T-helper 2 cell treated with Interferon-gamma antibody and Interleukin-4, amounts not matched to agents 5 μg/mL and 100 μg/mL, for 36 hours (primary cell): ENCODE data around the gene LBHD2.
A peak's percentile ranks its signal among the peaks of the same experiment; 100 is the strongest.
"Not testable (repeated sequence)": the region's sequence is repeated elsewhere in the genome, so short reads cannot be mapped to it uniquely, and the experiment has no call there.

Experiments used
- DNase-seq: peaks from one replicate; pipeline ENCODE4 v3.0.0; 2021; ENCODE audit warnings: low spot score
- H3K27ac Mint-ChIP-seq: one replicate; pipeline ENCODE4 v1.8.0; 2021; ENCODE audit warnings: mild to moderate bottlenecking, mixed read lengths
- H3K27me3 Mint-ChIP-seq: one replicate; pipeline ENCODE4 v1.8.0; 2021; ENCODE audit warnings: low read depth, mixed read lengths
- H3K36me3 Mint-ChIP-seq: one replicate; pipeline ENCODE4 v1.8.0; 2021; ENCODE audit warnings: low read depth, mixed read lengths
- H3K4me1 Mint-ChIP-seq: one replicate; pipeline ENCODE4 v1.8.0; 2021; ENCODE audit warnings: low read depth, mixed read lengths
- H3K4me3 Mint-ChIP-seq: one replicate; pipeline ENCODE4 v1.8.0; 2022; ENCODE audit warnings: mild to moderate bottlenecking, moderate library complexity, mixed read lengths
- H3K9me3 Mint-ChIP-seq: one replicate; pipeline ENCODE4 v1.8.0; 2021; ENCODE audit warnings: mixed read lengths

The LBHD2 gene

DNA sequence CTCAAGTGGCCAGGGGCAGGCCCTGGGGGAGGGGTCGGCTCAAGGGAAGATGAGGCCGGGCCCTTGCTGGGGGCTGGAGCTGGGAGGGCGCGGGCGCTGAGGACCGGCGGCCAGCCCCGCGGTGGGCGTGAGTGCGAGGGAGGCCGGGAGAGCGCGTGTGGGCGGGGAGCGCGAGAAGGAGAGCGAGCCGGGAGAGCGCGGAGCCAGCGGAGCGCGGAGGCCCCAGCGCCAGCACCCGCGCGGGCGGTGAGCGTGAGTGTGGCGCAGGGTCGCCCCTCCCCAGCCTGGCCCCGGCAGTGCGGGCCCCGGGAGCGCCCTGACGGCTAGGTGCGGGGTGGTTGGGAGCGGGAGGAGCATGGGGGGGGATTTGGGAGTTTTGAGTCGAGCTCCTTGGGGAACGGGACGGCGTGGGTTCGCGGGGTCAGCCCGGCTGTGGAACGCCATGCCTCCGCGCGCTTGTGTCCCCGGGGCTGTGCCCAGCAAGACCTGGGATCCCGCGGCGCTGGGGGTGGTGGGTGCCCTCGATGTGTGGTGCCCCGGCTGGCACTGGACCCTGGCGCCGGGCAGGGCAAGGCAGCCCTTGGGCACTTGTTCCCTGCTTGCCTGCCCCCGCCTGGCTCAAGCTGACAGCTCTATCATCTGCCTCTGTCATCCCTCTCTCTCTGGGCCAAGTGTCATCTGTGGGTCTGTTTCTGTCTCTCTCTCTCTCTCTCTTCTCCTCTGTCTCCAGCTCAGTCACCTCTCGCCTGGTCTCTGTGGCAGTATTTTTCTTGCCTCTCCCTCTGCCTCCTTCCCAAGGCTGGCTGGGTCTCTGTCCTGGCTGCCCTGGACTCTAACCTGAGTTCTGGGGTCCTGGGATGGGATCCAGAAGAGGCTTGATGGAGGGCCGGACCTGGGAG is at the start of gene LBHD2:
LBHD2 (plus strand) TSS at position 190 of the 899 bp plus-strand sequence. CDS start 1,803 bp downstream, outside the sequence.
- H3K9me3 Mint-ChIP-seq, result no peaks in the 10 kb centered on the region
- H3K4me1 Mint-ChIP-seq, result no peaks in the 10 kb centered on the region
- H3K27ac Mint-ChIP-seq, result no peak within 1 kb of the TSS

DNA sequence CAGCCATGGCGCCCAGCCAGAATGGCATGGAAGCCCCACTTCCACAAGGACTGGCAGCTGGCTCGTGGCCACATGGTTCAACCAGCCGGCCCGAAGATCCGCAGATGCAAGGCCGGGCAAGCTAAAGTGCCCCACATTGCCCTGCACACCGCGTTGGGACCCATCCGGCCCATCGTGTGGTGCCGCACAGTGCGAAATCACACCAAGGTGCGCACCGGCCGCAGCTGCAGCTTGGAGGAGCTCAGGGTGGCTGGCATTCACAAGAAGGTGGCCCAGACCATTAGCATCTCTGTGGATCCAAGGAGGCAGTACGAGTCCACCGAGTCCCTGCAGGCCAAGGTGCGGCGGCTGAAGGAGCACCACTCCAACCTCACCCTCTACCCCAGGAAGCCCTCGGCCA is 42.5 kb upstream of the LBHD2 start:
- H3K36me3 Mint-ChIP-seq, result no peaks in the 10 kb centered on the region
- H3K27me3 Mint-ChIP-seq, result peaks cover 5% of the 10 kb centered on the region
- H3K4me3 Mint-ChIP-seq, result no peak overlapping the region
- no peak overlapping the region for H3K27ac Mint-ChIP-seq
- peaks cover 2% of the 10 kb centered on the region for H3K4me1 Mint-ChIP-seq
- no peak for DNase-seq
- H3K9me3 Mint-ChIP-seq, result no peaks in the 10 kb centered on the region

More for the DNA sequence above, at the start of gene LBHD2:
- Mint-ChIP-seq H3K27me3 (peaks cover 5% of the 10 kb centered on the region), H3K36me3 (no peaks in the 10 kb centered on the region), H3K4me3 (no peak within 1 kb of the TSS)
- DNase-seq, result no peak

DNA sequence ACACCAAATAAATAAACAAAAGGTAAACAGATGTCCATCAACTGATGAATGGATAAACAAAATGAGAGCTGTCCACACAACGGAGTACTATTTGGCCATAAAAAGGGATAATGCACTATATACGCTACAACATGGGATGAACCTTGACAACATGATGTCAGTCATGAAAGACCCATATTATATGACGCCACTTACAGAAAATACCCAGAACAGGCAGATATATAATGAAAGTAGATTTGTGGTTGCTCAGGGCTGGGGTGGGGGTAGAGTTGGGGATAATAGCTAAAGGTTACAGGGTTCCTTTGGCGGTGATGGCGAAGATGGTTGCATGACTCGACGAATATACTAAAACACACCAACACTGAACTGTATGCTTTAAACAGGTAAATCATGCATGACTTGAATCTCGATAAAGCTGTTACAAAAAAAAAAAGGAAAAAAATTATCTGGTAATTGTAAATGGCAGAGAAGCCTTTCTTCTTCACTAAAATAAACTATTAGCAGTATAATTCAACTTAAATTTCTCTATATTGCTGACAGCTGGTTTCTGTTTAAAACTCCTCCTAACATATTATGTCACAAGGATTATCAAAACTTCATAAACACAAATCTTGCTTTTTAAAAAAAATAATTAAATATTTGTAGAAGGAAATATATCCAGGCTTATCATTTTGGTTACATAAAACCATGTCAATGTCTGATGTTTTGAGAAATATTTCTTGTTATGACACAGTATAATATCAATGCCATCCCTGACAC is 40.6 kb upstream of the LBHD2 start:
- Mint-ChIP-seq H3K9me3 (no peaks in the 10 kb centered on the region), H3K27me3 (peaks cover 5% of the 10 kb centered on the region), H3K4me1 (peaks cover 2% of the 10 kb centered on the region), H3K36me3 (no peaks in the 10 kb centered on the region), H3K27ac (no peak overlapping the region), H3K4me3 (no peak overlapping the region)
- DNase-seq, result no peak

DNA sequence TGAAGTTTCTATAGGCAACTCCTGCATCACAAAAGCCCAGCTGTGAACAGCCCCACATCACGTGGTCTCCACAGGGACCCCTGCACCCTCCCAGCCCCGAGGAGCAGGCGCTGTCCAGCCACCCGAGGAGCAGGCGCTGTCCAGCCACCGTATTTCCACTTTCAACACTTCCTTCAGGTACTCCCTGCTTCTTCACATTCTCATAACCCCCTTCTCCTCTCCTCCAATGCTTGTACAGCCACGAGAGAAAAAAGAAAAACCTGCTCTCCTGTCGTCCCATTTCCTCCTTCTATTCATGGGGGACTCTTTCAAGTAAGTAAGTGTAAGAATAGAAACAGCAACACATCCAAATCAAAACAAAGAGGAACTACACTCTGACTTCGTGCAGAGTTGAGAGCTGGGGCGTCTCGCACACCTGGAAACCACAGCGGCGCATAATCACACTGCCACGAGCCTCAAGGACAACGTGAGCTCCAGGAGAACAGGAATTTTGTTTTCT is 38.6 kb upstream of the LBHD2 start:
- Mint-ChIP-seq H3K9me3 (no peaks in the 10 kb centered on the region), H3K36me3 (no peaks in the 10 kb centered on the region), H3K4me1 (peaks cover 2% of the 10 kb centered on the region), H3K27me3 (no peaks in the 10 kb centered on the region), H3K4me3 (no peak overlapping the region), H3K27ac (no peak overlapping the region)
- no peak for DNase-seq

DNA sequence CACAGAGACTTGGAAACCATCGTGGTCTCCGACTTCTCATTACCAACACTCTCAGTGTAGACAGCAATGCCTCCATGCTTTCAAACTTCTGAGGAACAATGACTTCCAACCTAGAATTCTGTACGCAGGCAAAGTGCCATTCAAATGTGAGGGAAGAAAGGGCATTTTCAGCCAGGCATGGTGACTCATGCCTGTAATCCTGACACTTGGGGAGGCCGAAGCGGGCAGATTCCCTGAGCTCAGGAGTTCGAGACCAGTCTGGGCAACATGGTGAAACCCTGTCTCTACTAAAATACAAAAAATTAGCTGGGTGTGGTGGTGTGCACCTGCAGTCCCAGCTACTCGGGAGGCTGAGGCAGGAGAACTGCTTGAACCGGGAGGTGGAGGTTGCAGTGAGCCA is 36.6 kb upstream of the LBHD2 start:
- not testable (repeated sequence) for H3K4me1 Mint-ChIP-seq, H3K27me3 Mint-ChIP-seq, DNase-seq, H3K4me3 Mint-ChIP-seq, H3K9me3 Mint-ChIP-seq, H3K36me3 Mint-ChIP-seq, H3K27ac Mint-ChIP-seq

DNA sequence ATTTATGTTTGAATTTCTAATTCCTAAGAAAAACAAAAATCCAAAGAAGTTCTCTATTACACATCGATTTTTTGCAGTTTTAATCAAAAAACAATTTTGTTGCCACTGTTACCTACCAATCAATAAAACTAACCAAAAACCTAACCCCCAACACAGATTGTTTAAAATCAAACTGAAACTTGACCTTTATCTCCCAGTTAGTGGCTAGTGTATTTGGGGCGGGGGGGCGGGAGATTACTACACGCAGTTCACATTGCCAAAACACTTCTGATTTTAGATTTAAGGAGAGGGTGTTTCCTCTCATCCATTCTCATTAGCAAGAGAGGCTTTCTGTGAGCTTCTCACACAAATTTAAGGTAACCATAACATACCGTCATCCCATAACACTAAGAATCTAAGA is 33.1 kb upstream of the LBHD2 start:
- DNase-seq, result no peak
- no peak overlapping the region for H3K27ac Mint-ChIP-seq
- H3K36me3 Mint-ChIP-seq, result no peaks in the 10 kb centered on the region
- peaks cover 17% of the 10 kb centered on the region for H3K27me3 Mint-ChIP-seq
- H3K4me3 Mint-ChIP-seq, result no peak overlapping the region
- H3K4me1 Mint-ChIP-seq, result no peaks in the 10 kb centered on the region
- no peaks in the 10 kb centered on the region for H3K9me3 Mint-ChIP-seq

DNA sequence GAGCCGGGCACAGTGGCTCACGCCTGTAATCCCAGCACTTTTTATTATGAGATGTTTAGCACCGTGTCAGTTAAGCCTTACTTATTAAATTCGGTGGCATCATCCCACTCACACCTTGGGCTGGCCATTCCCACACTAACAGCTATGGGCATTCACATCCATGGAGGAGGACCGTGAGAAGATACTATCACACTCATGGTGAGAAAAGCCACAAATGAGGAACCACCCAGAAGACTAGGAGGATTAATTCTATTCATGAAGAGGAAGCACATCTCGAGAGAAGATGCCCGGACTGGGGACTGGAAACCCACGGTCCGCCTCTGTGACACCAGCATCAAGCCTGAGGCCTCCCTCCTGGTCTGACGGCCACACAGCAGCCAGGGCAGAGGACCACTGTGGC is 31.6 kb upstream of the LBHD2 start:
- no peaks in the 10 kb centered on the region for H3K9me3 Mint-ChIP-seq
- H3K27me3 Mint-ChIP-seq, result peaks cover 22% of the 10 kb centered on the region
- no peaks in the 10 kb centered on the region for H3K4me1 Mint-ChIP-seq
- no peaks in the 10 kb centered on the region for H3K36me3 Mint-ChIP-seq
- no peak for DNase-seq
- no peak overlapping the region for H3K27ac Mint-ChIP-seq
- no peak overlapping the region for H3K4me3 Mint-ChIP-seq

DNA sequence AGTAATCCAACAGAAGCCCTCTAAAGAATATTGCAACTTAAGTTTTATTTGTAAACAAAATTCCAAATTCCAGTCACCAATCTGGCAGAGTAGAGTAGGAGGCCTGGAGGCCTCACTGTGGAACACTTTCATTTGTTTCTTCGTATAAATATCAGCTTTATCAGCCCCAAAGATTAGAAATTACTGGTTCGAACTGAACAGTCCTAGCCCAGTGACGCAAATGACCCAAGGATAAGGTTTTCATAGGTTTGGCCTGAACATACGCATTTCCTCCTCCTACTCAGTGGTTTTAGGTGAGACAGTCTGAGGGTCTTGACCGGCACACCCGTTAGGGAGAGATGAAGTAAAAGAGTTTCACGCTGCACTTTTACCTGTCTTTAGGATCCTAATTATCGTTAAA is 28.3 kb upstream of the LBHD2 start:
- no peak for DNase-seq
- no peaks in the 10 kb centered on the region for H3K36me3 Mint-ChIP-seq
- no peaks in the 10 kb centered on the region for H3K9me3 Mint-ChIP-seq
- H3K4me3 Mint-ChIP-seq, result peak overlapping the region; percentile 60
- no peak overlapping the region for H3K27ac Mint-ChIP-seq
- H3K27me3 Mint-ChIP-seq, result peaks cover 47% of the 10 kb centered on the region
- H3K4me1 Mint-ChIP-seq, result no peaks in the 10 kb centered on the region

DNA sequence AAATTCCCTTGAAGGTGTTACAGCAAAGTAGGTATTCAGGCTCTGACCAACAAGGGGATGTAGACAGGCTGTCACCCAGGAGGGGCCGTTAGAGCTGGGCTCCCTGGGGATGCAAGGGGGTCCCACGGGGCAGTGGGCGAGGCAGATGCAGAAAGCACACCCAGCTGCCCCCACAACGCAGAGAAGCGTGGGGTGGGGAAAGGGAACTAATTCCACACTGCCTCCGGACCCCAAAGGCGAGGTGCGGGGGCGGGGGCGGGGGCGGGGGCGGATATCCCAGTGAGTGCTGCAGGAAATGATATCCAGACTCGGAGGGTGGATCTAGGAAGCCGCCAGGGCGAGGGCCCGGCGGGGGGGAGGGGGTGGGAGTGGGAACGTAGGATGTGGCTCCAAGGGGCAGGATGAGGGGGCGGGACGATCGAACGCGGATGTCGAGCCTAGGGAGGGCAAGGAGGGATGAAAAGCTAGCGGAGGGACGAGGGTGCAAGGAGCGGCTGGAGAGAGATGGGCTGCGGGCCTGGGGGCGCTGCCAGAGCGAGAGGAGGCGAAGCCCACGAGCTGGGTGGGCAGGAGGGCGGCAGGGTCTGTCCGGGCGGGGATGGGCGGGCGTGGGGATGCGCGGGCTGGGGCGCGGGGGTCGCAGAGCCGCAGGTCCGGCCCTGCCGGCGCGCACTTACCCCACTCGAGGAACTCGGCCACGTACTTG is 27.5 kb upstream of the LBHD2 start:
- no peak overlapping the region for H3K27ac Mint-ChIP-seq
- no peaks in the 10 kb centered on the region for H3K4me1 Mint-ChIP-seq
- no peaks in the 10 kb centered on the region for H3K9me3 Mint-ChIP-seq
- H3K27me3 Mint-ChIP-seq, result peaks cover 48% of the 10 kb centered on the region
- H3K4me3 Mint-ChIP-seq, result peak overlapping the region; percentile 42
- no peaks in the 10 kb centered on the region for H3K36me3 Mint-ChIP-seq
- DNase-seq, result no peak

DNA sequence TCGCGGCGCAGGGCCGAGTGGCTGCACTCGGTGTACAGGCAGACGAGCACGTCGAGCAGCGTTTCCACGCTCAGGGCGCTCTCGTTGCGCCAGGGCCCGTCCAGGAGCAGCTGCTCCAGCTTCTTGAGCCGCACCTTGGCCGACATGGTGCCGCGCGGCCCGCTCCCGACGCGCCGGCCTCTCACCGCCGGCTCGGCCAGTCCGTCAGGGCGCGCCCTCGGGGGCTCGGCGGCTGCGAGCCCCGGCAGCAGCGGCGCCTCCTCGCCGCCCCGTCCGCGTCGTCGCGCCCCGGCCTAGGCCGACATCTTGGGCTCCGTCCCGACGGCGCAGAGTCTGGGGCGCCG is 27.0 kb upstream of the LBHD2 start:
- no peak for DNase-seq
- Mint-ChIP-seq H3K4me3 (no peak overlapping the region), H3K27ac (no peak overlapping the region), H3K27me3 (peaks cover 53% of the 10 kb centered on the region), H3K4me1 (no peaks in the 10 kb centered on the region), H3K36me3 (no peaks in the 10 kb centered on the region), H3K9me3 (no peaks in the 10 kb centered on the region)

DNA sequence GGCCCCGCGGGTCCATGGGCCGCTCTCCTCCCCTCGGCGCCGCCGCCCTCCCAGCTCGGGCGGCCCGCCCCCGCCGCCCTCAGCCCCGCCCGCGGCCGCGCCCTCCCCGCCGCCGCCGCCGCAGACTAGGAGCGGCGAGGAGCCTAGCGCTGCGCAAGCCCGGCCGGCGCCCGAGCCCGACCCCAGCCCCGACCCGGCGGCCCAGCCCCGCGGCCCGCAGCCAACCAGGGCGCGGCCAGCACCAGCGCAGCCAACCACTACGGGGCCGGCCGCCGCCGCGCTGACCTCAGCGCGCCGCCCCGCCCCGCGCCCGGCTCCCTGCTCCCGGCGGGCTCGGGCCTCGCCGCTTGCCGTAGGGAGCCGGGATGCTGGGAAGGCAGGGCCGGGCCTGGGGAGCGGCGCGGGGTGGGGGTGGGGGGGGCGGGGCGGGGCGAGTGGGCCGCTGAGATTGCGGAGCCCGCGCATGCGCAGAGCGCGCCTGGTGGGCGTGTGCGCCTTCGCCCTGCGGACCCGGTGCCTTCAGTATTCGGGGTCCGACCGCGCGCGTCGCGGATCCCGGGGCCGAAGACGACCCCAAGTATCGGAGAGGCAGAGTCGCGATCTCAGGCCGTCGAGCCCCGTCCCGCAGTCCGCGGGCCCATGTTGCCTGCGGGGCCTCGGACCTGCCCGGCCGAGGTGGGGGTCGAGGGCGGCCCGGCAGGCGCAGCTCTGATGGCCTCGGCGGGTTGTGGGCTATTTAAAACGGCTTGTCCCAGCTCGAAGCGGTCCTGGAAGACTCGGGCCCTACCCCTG is 26.4 kb upstream of the LBHD2 start, which contains the start of gene CDC42BPB:
CDC42BPB (minus strand) TSS at position 178 of the 792 bp plus-strand sequence. CDS start 376 bp downstream, outside the sequence.
- H3K27ac Mint-ChIP-seq, result no peak within 1 kb of the TSS
- H3K36me3 Mint-ChIP-seq, result no peaks in the 10 kb centered on the region
- no peaks in the 10 kb centered on the region for H3K4me1 Mint-ChIP-seq
- peak within 1 kb of the TSS; percentile 42 for H3K4me3 Mint-ChIP-seq
- no peaks in the 10 kb centered on the region for H3K9me3 Mint-ChIP-seq
- peak; percentile 51 for DNase-seq
- H3K27me3 Mint-ChIP-seq, result peaks cover 57% of the 10 kb centered on the region

DNA sequence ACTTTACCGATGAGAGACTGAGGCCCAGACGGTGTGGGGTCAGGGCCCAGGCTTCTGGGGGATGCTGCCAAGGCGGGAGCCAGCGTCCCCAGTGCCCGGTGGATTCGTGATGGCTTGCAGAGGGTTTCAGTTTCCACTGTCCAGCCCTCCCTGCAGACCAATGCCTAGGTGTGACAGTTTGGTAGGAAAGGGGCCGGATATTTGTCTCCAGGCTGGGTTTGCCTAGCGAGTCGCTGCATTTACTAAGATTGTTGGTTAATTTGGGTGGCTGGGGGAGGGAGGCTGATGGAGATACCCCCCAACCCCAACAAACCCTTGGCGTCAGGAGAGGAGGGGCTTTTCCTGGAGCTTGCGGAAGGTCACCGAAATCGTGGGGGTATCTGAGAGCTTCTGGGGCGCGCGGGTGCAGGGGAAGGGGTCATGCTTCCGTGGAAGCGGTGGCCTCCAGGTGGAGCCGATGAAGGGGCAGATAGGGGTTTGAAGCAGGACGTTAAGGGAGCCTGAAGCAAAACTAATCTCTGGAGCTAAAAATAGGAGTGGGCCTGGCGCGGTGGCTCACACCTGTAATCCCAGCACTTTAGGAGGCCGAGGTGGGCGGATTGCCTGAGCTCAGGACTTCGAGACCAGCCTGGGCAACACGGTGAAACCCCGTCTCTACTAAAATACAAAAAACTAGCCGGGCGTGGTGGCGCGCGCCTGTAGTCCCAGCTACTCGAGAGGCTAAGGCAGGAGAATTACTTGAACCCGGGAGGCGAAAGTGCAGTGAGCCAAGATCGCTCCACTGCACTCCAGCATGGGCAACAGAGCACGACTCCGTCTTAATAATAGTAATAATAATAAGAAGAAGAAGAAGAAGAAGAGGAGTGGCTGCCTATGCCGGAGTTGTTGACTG is 25.6 kb upstream of the LBHD2 start:
- Mint-ChIP-seq H3K27me3 (peaks cover 57% of the 10 kb centered on the region), H3K9me3 (no peaks in the 10 kb centered on the region), H3K27ac (no peak overlapping the region), H3K4me3 (no peak overlapping the region), H3K36me3 (no peaks in the 10 kb centered on the region), H3K4me1 (no peaks in the 10 kb centered on the region)
- no peak for DNase-seq
